H1 (cell line): ENCODE measurements around the gene PDIA6. TPM values are rescaled to one million over a fixed set of nuclear protein-coding genes. Genes with fewer than 3 reads are reported as not detected.

Experiments used
- CTCF ChIA-PET: fragments of 300-600 bp; sonication (Branson Sonifier 250); formaldehyde crosslinking; loops from one replicate; lab custom pipeline; 2021; ENCODE audit not compliant: partially characterized antibody; lab: Charles Lee
- POLR2A ChIA-PET: fragments of 300-600 bp; sonication (Branson Sonifier 250); formaldehyde crosslinking; loops from one replicate; lab custom pipeline; 2021; ENCODE audit warnings: inconsistent platforms; ENCODE audit not compliant: partially characterized antibody; lab: Charles Lee
- DNase-seq, 2 experiments: peaks; one replicate each; pipeline versions ENCODE4 v3.0.0 to v3.0.0-alpha.2; 2010 to 2022; ENCODE audit warnings: low spot score in 2 of 2, low read depth in 1 of 2, mixed read lengths in 1 of 2
- FAIRE-seq: peaks from 2 replicates; lab custom pipeline; 2011; peaks lifted over from hg19 to GRCh38; lab: Jason Lieb, UNC
- H2AFZ ChIP-seq: 2 replicates; pipeline ENCODE4 v1.8.1; 2012; ENCODE audit warnings: low read length, inconsistent platforms
- H2AK5ac ChIP-seq: 2 replicates; pipeline ENCODE4 v1.6.1; 2013; ENCODE audit warnings: low read depth, low read length
- H2BK120ac ChIP-seq: replicated peaks from 2 replicates; pipeline ENCODE3; 2013; ENCODE audit warnings: low read depth, low read length, inconsistent platforms
- H2BK12ac ChIP-seq: 2 replicates; pipeline ENCODE4 v1.6.1; 2013; ENCODE audit warnings: low read depth, low read length
- H2BK15ac ChIP-seq: 2 replicates; pipeline ENCODE4 v1.6.1; 2013; ENCODE audit warnings: low read length
- H2BK20ac ChIP-seq: 2 replicates; pipeline ENCODE4 v1.6.1; 2013; ENCODE audit warnings: low read length
- H2BK5ac ChIP-seq: 2 replicates; pipeline ENCODE4 v1.6.1; 2013; ENCODE audit warnings: low read depth, low read length
- H3K14ac ChIP-seq: 2 replicates; pipeline ENCODE4 v1.6.1; 2013; ENCODE audit warnings: inconsistent platforms; ENCODE audit not compliant: insufficient read length
- H3K18ac ChIP-seq: 2 replicates; pipeline ENCODE4 v1.6.1; 2013; ENCODE audit warnings: low read length; ENCODE audit errors: extremely low read depth
- H3K23ac ChIP-seq: 2 replicates; pipeline ENCODE4 v1.6.1; 2013; ENCODE audit warnings: inconsistent platforms; ENCODE audit not compliant: insufficient read length
- H3K23me2 ChIP-seq: 2 replicates; pipeline ENCODE4 v1.6.1; 2013; ENCODE audit warnings: low read depth, low read length
- H3K27ac ChIP-seq: 2 replicates; pipeline ENCODE4 v1.6.1; 2011; ENCODE audit warnings: low read depth, low read length, inconsistent platforms
- H3K27me3 ChIP-seq, 4 experiments: replicated peaks in 1 of 4; 1 replicate in 1 of 4; 2 replicates in 3 of 4; pipeline versions ENCODE4 v1.6.1 to v1.8.1; 2011 to 2013; ENCODE audit warnings: low read length in 3 of 4, mild to moderate bottlenecking in 3 of 4, inconsistent platforms in 2 of 4, mixed read lengths in 2 of 4, moderate library complexity in 1 of 4; ENCODE audit not compliant: control insufficient read depth in 3 of 4, insufficient read depth in 3 of 4; ENCODE audit errors: extremely low read depth in 1 of 4
- H3K36me3 ChIP-seq, 4 experiments: 2 replicates each; pipeline versions ENCODE4 v1.6.1 to v1.8.1; 2011 to 2013; ENCODE audit warnings: mild to moderate bottlenecking in 4 of 4, low read length in 3 of 4, moderate library complexity in 2 of 4, control low read depth in 1 of 4, inconsistent platforms in 1 of 4; ENCODE audit not compliant: insufficient read depth in 4 of 4, control insufficient read depth in 2 of 4
- H3K4ac ChIP-seq: replicated peaks from 2 replicates; pipeline ENCODE3; 2013; ENCODE audit warnings: low read length, low read depth, mixed read lengths, inconsistent platforms; ENCODE audit not compliant: insufficient read length
- H3K4me1 ChIP-seq, 4 experiments: replicated peaks in 1 of 4; 1 replicate in 1 of 4; 2 replicates in 3 of 4; pipeline versions ENCODE4 v1.6.1 to v1.8.1; 2011 to 2013; ENCODE audit warnings: low read length in 3 of 4, inconsistent platforms in 2 of 4, mixed read lengths in 1 of 4; ENCODE audit not compliant: insufficient read depth in 4 of 4, control insufficient read depth in 3 of 4
- H3K4me2 ChIP-seq, 2 experiments: 2 replicates each; pipeline versions ENCODE4 v1.6.1 to v1.8.1; 2011 to 2013; ENCODE audit warnings: low read depth in 2 of 2, low read length in 2 of 2, control low read depth in 1 of 2, inconsistent platforms in 1 of 2, mild to moderate bottlenecking in 1 of 2; ENCODE audit not compliant: insufficient read depth in 1 of 2
- H3K4me3 ChIP-seq, 4 experiments: fragments of 200-600, 300-600 bp in 1 of 4; sonication (generic), shearing (Covaris generic), sonication (Bioruptor Twin) in 1 of 4; 2 replicates each; pipeline versions ENCODE4 v1.5.1 to v1.8.1; 2011 to 2016; ENCODE audit warnings: low read length in 4 of 4, low read depth in 3 of 4, control low read depth in 2 of 4, inconsistent platforms in 2 of 4, mild to moderate bottlenecking in 2 of 4, mixed read lengths in 1 of 4, moderate library complexity in 1 of 4; ENCODE audit not compliant: insufficient read depth in 2 of 4; ENCODE audit errors: extremely low read depth in 1 of 4
- H3K56ac ChIP-seq: replicated peaks from 2 replicates; pipeline ENCODE3; 2013; ENCODE audit warnings: low read depth, mild to moderate bottlenecking, mixed read lengths, low read length, inconsistent platforms; ENCODE audit not compliant: insufficient read length
- H3K79me1 ChIP-seq: 2 replicates; pipeline ENCODE4 v1.6.1; 2013; ENCODE audit warnings: low read depth, low read length, control low read depth
- H3K79me2 ChIP-seq, 2 experiments: 2 replicates each; pipeline versions ENCODE4 v1.6.1 to v1.8.1; 2012 to 2013; ENCODE audit warnings: low read length in 2 of 2, mild to moderate bottlenecking in 2 of 2, inconsistent platforms in 1 of 2; ENCODE audit not compliant: insufficient read depth in 2 of 2, control insufficient read depth in 1 of 2
- H3K9ac ChIP-seq, 4 experiments: replicated peaks in 1 of 4; 1 replicate in 1 of 4; 2 replicates in 3 of 4; pipeline versions ENCODE4 v1.6.1 to v1.8.1; 2011 to 2013; ENCODE audit warnings: low read depth in 3 of 4, low read length in 3 of 4, control low read depth in 2 of 4, mild to moderate bottlenecking in 2 of 4, moderate library complexity in 2 of 4, inconsistent platforms in 1 of 4; ENCODE audit errors: extremely low read depth in 1 of 4
- H3K9me3 ChIP-seq, 2 experiments: 2 replicates each; pipeline versions ENCODE4 v1.6.1 to v1.8.1; 2012 to 2013; ENCODE audit warnings: mild to moderate bottlenecking in 2 of 2, moderate library complexity in 2 of 2, control low read depth in 1 of 2, inconsistent platforms in 1 of 2, low read depth in 1 of 2, low read length in 1 of 2, mixed read lengths in 1 of 2; ENCODE audit not compliant: insufficient read depth in 2 of 2
- H4K20me1 ChIP-seq, 2 experiments: replicated peaks in 1 of 2; 2 replicates each; pipeline versions ENCODE3 to v1.8.1; 2011 to 2013; ENCODE audit warnings: inconsistent platforms in 2 of 2, low read length in 2 of 2, mild to moderate bottlenecking in 1 of 2; ENCODE audit not compliant: insufficient read depth in 2 of 2, control insufficient read depth in 1 of 2
- H4K5ac ChIP-seq: 2 replicates; pipeline ENCODE4 v1.6.1; 2013; ENCODE audit warnings: low read length, low read depth, mixed read lengths, inconsistent platforms; ENCODE audit not compliant: insufficient read length
- H4K8ac ChIP-seq: 2 replicates; pipeline ENCODE4 v1.8.0; 2013; ENCODE audit warnings: mild to moderate bottlenecking, moderate library complexity, low read length, inconsistent platforms; ENCODE audit not compliant: insufficient read depth; ENCODE audit errors: extremely low read depth
- H4K91ac ChIP-seq: replicated peaks from 2 replicates; pipeline ENCODE3; 2013; ENCODE audit warnings: low read length, mixed read lengths, inconsistent platforms; ENCODE audit not compliant: insufficient read length
- CBX5 ChIP-seq: fragments of 300-800, 300-1000 bp; sonication (generic); IDR thresholded peaks from 2 replicates; pipeline ENCODE4 v1.7.1; 2016; ENCODE audit warnings: antibody characterized with exemption, low read length, low read depth
- CREB1 ChIP-seq: IDR thresholded peaks from 2 replicates; pipeline ENCODE4 v1.6.1; 2012; ENCODE audit warnings: inconsistent platforms
- JUN ChIP-seq: IDR thresholded peaks from 2 replicates; pipeline ENCODE4 v1.6.1; 2011; ENCODE audit warnings: low read depth, mild to moderate bottlenecking, improper control_type of control experiment, low read length
- RBBP5 ChIP-seq: IDR thresholded peaks from 2 replicates; pipeline ENCODE4 v1.7.1; 2012; ENCODE audit warnings: low read depth, mild to moderate bottlenecking, inconsistent platforms, low read length, moderate library complexity, borderline replicate concordance
- SAP30 ChIP-seq: fragments of 300-600 bp; sonication (generic); IDR thresholded peaks from 2 replicates; pipeline ENCODE4 v1.7.1; 2012; ENCODE audit warnings: low read length, moderate library complexity, mild to moderate bottlenecking, inconsistent platforms; ENCODE audit not compliant: insufficient read depth, insufficient replicate concordance
- SRF ChIP-seq: IDR thresholded peaks from 2 replicates; pipeline ENCODE4 v1.6.1; 2011; ENCODE audit warnings: mild to moderate bottlenecking, low read depth, low read length, moderate library complexity
- WGBS, 2 experiments: shearing (Covaris generic) in 1 of 2; methylation state at CpG; one replicate each; pipeline versions ENCODE4 v1.1.6 to v1.1.7; 2013 to 2015; ENCODE audit warnings: low lambda C conversion rate in 2 of 2, mixed read lengths in 2 of 2, inconsistent platforms in 1 of 2, low coverage in 1 of 2, missing lambda C conversion rate in 1 of 2; ENCODE audit not compliant: insufficient replicate concordance in 2 of 2, insufficient coverage in 1 of 2, insufficient read length in 1 of 2; ENCODE audit errors: extremely low coverage in 1 of 2, missing lambda C conversion rate in 1 of 2; 5-methylcytosine and 5-hydroxymethylcytosine counted together
- polyA plus RNA-seq, 7 experiments: library from polyadenylated mRNA; depleted of rRNA in 3 of 7; stranded (reverse) in 5 of 7; unstranded in 2 of 7; fragments of >200 nt in 5 of 7; fragments of 200-250 nt in 2 of 7; gene quantifications; 1 replicate in 5 of 7; 2 replicates in 1 of 7; 4 replicates in 1 of 7; pipeline versions ENCODE4 v1.2.1 to v1.2.3, GENCODE V29; 2011 to 2013; ENCODE audit warnings: missing spikeins in 2 of 7, mixed read lengths in 2 of 7
- total RNA-seq: library from RNA; stranded (reverse); fragmentation: NEBNext Ultra II Directional; extraction: Animal tissue kit (Norgen Biotek cat#: 25700); gene quantifications from 2 replicates; pipeline ENCODE4 v1.2.1, GENCODE V29; 2021

Gene PDIA6
- total and polyA plus RNA-seq, 2 of the 8 experiments (the other 6 are each of a cell fraction or from before 2014, with no cell fraction given), result 181 to 384 TPM

DNA sequence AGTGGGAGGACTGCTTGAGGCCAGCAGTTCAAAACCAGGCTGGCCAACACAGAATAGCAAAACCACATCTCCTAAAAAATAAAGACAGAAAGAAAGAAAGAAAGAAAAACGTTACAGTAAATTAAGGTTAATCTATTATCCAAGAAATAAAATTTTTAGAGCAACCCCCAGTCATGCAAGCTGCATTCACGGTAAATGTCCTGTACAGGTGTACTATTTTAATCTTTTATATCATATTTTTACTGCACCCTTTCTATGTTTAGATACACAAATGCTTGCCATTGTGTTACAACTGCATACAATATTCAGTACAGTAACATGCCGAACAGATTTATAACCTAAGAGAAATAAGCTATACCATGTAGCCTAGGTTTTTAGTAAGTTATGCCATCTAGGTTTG is 6.0 kb downstream of the PDIA6 start:
- CTCF ChIA-PET, result interaction anchor here (0.6 to 1.1 kb wide), 4 partner anchors 23 to 326 kb away, joined by 3 read pairs; a partner anchor contains a TSS
- no peak for DNase-seq
- H3K23me2 ChIP-seq, result peaks cover 3% of the 10 kb centered on the region; the same call in 1 of the 2 replicates
- H3K9ac ChIP-seq, result no peak overlapping the region
- H4K20me1 ChIP-seq, result peaks cover 15 to 23% of the 10 kb centered on the region in 2 experiments
- no peak overlapping the region for H2BK12ac ChIP-seq
- FAIRE-seq, result no peak
- H3K27ac ChIP-seq, result no peak overlapping the region
- no peak overlapping the region for H3K14ac ChIP-seq
- POLR2A ChIA-PET, result no interaction called here
- no peak overlapping the region for H3K18ac ChIP-seq
- no peak overlapping the region for H4K8ac ChIP-seq
- peaks cover 55 to 84% of the 10 kb centered on the region in 2 experiments for H3K79me2 ChIP-seq
- no peak overlapping the region for H3K4me3 ChIP-seq
- no peak overlapping the region for H3K4me2 ChIP-seq
- H3K27me3 ChIP-seq, result no peaks in the 10 kb centered on the region
- H4K91ac ChIP-seq, result no peak overlapping the region
- peaks cover 0 to 28% (median 3%) of the 10 kb centered on the region in 4 experiments; a peak in 4 of 8 replicates for H3K36me3 ChIP-seq
- no peak overlapping the region for H2BK20ac ChIP-seq
- TF ChIP-seq CBX5, result no peak
- TF ChIP-seq JUN, result no peak
- no peak for TF ChIP-seq RBBP5
- no peak for TF ChIP-seq SRF
- no peak for TF ChIP-seq CREB1
- TF ChIP-seq SAP30, result no peak
- TF ChIP-seq, all 59 proteins: peak for 0
- Histone ChIP-seq H2BK5ac (no peak overlapping the region), H3K56ac (no peak overlapping the region), H3K79me1 (peaks cover 9% of the 10 kb centered on the region; the same call in 1 of the 2 replicates), H2BK15ac (no peak overlapping the region), H3K4ac (no peak overlapping the region), H3K9me3 (no peaks in the 10 kb centered on the region), H3K23ac (no peak overlapping the region), H2AK5ac (no peak overlapping the region), H4K5ac (no peak overlapping the region), H3K4me1 (peaks cover 0 to 7% (median 2%) of the 10 kb centered on the region in 4 experiments; a peak in 5 of 7 replicates), H2AFZ (no peak overlapping the region), H2BK120ac (no peak overlapping the region)
- 94% methylated on average over 2 of the region's 3 CpGs; no CpG with 5 or more reads in 1 of the 2 experiments for WGBS, 2 experiments
